ENCODE measurements around the gene FHIT. TPM values are rescaled to one million over a fixed set of nuclear protein-coding genes. Genes with fewer than 3 reads are reported as not detected.

Gene FHIT
- total and polyA plus RNA-seq, 11 donors: 4.2 to 26.8 (median 16.5) TPM

DNA sequence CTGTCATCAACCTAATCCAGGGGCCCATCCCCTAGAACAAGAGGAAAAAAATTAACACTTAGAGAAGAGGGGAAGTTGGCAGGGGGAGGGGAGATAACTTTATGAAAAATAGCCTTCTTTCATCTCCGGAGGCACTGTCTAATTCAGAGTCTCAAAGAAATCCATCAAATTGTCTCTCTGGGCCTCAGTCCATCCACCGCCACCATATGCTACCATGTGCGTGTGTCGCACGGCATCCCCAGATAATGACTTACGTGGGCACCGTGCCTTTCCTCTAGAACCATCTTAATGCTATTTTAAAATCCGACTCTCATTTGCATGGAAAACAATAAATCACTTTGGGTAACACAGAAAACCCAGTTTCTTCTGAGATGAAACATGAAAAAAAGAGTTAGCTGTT lies 619.7 kb downstream of the FHIT start:
- Histone ChIP-seq H3K4me3 (no peak overlapping the region), H3K4me1 (no peaks in the 10 kb centered on the region), H3K36me3 (no peaks in the 10 kb centered on the region), H3K27ac (no peak overlapping the region), H3K9me3 (no peaks in the 10 kb centered on the region), H3K27me3 (no peaks in the 10 kb centered on the region)
- intact Hi-C loops (cut with DNase I): no loop called here
- ATAC-seq (no peak), DNase-seq (no peak)
- TF ChIP-seq POLR2A (IDR thresholded peaks at IDR 0.05): no peak
- no peak for TF ChIP-seq CTCF (IDR thresholded peaks at IDR 0.05)
- 87 to 94% (median 91%) methylated on average over 8 of the region's 8 CpGs for WGBS, 4 donors

DNA sequence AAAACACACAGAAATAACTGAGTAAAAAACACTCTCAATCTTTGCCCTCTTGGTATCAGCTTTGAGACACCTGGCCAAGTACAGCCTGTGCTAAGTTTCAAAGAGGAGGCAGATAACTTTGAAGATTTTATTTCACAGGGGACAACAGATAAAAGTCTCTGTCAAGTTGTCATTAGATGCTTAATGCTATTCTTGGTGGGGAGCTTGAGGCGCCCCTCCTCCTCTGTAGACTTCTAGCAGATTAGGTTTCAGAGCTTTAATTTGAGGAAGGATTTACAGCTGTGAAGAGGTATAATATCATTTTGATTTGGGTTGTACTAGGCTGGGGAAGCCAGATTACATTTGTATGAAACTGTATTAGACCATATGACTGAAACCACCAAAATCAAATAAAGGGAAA lies 620.3 kb downstream of the FHIT start:
- WGBS, 4 donors: 76 to 94% (median 82%) methylated on average over 1 of the region's 1 CpG
- Histone ChIP-seq H3K4me1 (no peaks in the 10 kb centered on the region), H3K4me3 (no peak overlapping the region), H3K9me3 (no peaks in the 10 kb centered on the region), H3K27ac (no peak overlapping the region), H3K36me3 (no peaks in the 10 kb centered on the region), H3K27me3 (no peaks in the 10 kb centered on the region)
- intact Hi-C loops (cut with DNase I): no loop called here
- no peak for DNase-seq
- no peak for ATAC-seq
- TF ChIP-seq POLR2A (IDR thresholded peaks at IDR 0.05): no peak
- no peak for TF ChIP-seq CTCF (IDR thresholded peaks at IDR 0.05)

DNA sequence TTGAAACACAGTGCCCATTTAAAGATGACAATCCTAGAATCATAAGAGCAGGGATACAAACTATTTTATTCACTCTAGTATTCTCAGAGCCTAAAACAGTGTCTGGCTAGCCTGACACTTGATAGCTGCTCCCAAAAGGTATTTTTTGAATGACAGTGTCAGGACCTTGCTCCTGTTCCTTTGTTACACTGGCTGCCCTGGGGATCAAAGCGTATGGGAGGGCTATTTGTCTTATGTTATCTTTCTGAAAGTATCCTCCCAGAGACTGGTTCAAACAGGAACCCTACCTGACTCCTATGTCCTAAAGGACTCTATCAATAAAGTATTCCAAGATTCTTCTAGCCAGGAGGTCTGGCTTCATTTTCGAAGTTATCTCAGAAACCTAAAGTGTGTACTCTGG lies 621.4 kb downstream of the FHIT start:
- H3K27ac ChIP-seq: no peak overlapping the region
- WGBS, 4 donors: 71 to 77% (median 73%) methylated on average over 2 of the region's 2 CpGs
- H3K27me3 ChIP-seq: no peaks in the 10 kb centered on the region
- no peak for DNase-seq
- intact Hi-C loops (cut with DNase I): no loop called here
- ATAC-seq: no peak
- no peaks in the 10 kb centered on the region for H3K4me1 ChIP-seq
- H3K4me3 ChIP-seq: no peak overlapping the region
- no peaks in the 10 kb centered on the region for H3K9me3 ChIP-seq
- TF ChIP-seq POLR2A (IDR thresholded peaks at IDR 0.05) (no peak), CTCF (IDR thresholded peaks at IDR 0.05) (no peak)
- H3K36me3 ChIP-seq: no peaks in the 10 kb centered on the region

DNA sequence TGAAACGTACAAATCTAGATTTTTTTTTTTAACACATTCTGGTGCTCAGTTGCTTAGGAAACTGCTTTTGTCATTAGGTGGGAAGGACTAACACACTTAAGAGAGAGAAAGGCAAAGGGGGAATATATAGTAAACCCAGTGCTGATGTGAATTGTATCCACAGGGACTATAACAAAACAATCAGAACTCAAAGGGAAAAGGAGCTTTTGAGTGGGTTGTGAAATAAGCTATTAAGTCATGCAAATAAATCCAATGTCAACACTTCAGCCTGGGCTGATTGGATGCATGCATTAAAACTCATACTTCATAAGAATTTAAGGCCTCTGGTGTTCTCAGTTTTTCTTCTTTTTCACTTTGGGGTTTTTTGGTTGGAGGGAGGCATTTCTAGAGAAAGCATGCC lies 628.9 kb downstream of the FHIT start:
- no peaks in the 10 kb centered on the region for H3K4me1 ChIP-seq
- ATAC-seq (no peak), DNase-seq (no peak)
- H3K4me3 ChIP-seq: no peak overlapping the region
- H3K27me3 ChIP-seq: no peaks in the 10 kb centered on the region
- no peak overlapping the region for H3K27ac ChIP-seq
- peaks cover 0 to 11% (median 0%) of the 10 kb centered on the region in 12 donors for H3K9me3 ChIP-seq
- WGBS, 4 donors: 37 to 73% (median 67%) methylated on average over 1 of the region's 1 CpG
- intact Hi-C loops (cut with DNase I): no loop called here
- H3K36me3 ChIP-seq: no peaks in the 10 kb centered on the region
- no peak for TF ChIP-seq CTCF (IDR thresholded peaks at IDR 0.05)
- TF ChIP-seq POLR2A (IDR thresholded peaks at IDR 0.05): no peak
